T1000 (cell line): Measurements from ENCODE around the gene KAZN.

Experiments
- DNase-seq: peaks from one replicate; lab custom pipeline; 2025; ENCODE audit warnings: mixed read lengths; lab: John Stamatoyannopoulos, UW

The KAZN gene

DNA sequence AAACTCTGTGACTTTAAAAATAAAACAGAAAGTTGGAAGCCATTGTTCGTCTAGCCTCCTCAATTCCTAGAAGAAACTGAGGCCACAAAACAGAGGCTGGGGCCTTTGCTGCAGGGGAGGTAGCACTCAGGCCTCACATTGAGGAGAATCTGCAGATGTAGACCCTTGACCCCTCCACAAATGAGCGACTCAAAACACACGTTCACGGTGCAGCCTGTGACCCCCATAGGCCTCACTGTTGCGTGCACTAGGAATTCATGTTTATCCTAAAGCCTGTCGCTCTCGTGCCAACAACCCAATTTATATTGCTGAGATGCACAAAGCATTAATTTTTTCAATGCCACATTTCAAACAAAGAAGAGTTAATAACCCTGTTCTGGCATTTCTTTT, 560.7 kb downstream of the KAZN start:
- no peak for DNase-seq

DNA sequence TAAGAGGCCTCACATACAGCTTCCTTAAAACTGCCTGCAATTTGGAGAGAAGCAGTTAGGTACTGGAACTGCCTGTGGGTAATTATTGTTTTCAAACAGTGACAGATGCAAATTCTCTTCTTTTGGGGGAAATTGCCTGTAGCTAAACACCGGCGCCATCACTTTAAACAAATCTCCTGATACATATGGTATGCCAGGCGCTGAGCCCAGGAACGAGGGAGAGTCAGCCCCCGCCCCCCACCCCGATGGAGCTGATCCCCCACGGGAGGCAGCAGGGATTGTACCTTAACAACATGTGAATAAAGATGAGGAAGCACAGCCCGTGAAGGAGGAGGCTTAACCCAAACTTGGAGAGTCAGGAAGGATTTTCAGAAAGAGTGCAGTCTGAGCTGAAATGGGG, 562.1 kb downstream of the KAZN start:
- DNase-seq, result no peak

DNA sequence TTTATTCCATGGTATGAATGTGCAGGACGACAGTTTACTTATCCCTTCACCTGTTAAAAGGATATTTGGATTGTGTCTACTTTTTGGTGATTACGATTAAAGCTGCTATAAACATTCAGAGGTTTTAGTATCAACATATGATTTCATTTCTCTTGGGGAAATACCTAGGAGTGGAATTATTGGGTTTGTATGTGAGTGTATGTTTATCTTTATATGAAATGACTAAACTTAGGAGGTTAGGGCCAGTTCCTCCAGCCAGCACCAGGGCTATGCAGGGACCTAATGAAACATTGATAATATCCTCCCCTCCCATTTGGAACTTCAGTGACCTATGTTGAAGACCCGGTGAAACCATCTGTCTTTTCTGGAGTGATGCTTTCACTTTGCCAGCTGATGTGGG, 568.9 kb downstream of the KAZN start:
- DNase-seq, result no peak
